Adrenal gland (tissue), 12 donors: ENCODE measurements around the gene OR51B5. TPM values are rescaled to one million over a fixed set of nuclear protein-coding genes. Genes with fewer than 3 reads are reported as not detected.

Source experiments
- DNase-seq, 7 donors: peaks; one replicate each; pipeline ENCODE4 v3.0.0-alpha.2; 2019 to 2020
- H3K27ac ChIP-seq, 5 donors: fragments of 200-600 bp; sonication (generic) in 4 of 5; 1 replicate in 3 of 5; 2 replicates in 2 of 5; pipeline versions ENCODE4 v1.5.1 to v1.8.0; 2016 to 2020; ENCODE audit warnings: mild to moderate bottlenecking in 1 of 5
- H3K27me3 ChIP-seq: fragments of 200-600 bp; 2 replicates; pipeline ENCODE4 v1.8.0; 2021
- H3K36me3 ChIP-seq, 2 donors: fragments of 200-600 bp; replicated peaks in 1 of 2; 1 replicate in 1 of 2; 2 replicates in 1 of 2; pipeline versions ENCODE4 v1.5.1 to v1.8.0; 2018 to 2022
- H3K4me1 ChIP-seq, 2 donors: fragments of 200-600 bp; replicated peaks in 1 of 2; 1 replicate in 1 of 2; 2 replicates in 1 of 2; pipeline versions ENCODE4 v1.5.1 to v1.8.0; 2018 to 2021
- H3K4me3 ChIP-seq, 4 donors: fragments of 200-600 bp; sonication (generic) in 3 of 4; one replicate each; pipeline ENCODE4 v1.5.1; 2016 to 2018
- H3K9me3 ChIP-seq, 3 donors: fragments of 200-600 bp; sonication (generic) in 1 of 3; replicated peaks in 1 of 3; 1 replicate in 2 of 3; 2 replicates in 1 of 3; pipeline versions ENCODE4 v1.5.1 to v1.8.0; 2016 to 2021
- POLR2A ChIP-seq, 2 donors: fragments of 450-650 bp; IDR thresholded peaks; one replicate each; pipeline ENCODE4 v1.6.1; 2017; ENCODE audit warnings: antibody characterized with exemption in 2 of 2, mild to moderate bottlenecking in 2 of 2, moderate library complexity in 1 of 2
- WGBS, 4 donors: extraction: QIAGEN DNeasy Blood & Tissue Kit in 2 of 4; methylation state at CpG; one replicate each; pipeline versions ENCODE4 v1.1.5 to v1.1.7; 2013 to 2017; 5-methylcytosine and 5-hydroxymethylcytosine counted together
- intact Hi-C, 2 donors: fragments of 100-400 bp; cut with DNase I; formaldehyde crosslinking; loops; one replicate each; pipeline versions ENCODE4 v1.14.1 to v1.15.0; 2022 to 2023
- polyA plus RNA-seq, 3 donors: library from polyadenylated mRNA; stranded (reverse); fragments of 200-250 nt in 2 of 3; fragments of 350-450 nt in 1 of 3; fragmentation: Illumina TruSeq in 1 of 3; extraction: RNeasy Lipid Tissue Mini Kit (QIAGEN cat#74804) in 1 of 3; gene quantifications; one replicate each; pipeline ENCODE4 v1.2.3, GENCODE V29; 2013 to 2014
- total RNA-seq, 9 donors: library from RNA; depleted of rRNA in 4 of 9; stranded (reverse); fragments of >200 nt in 4 of 9; fragments of 120-200 nt in 1 of 9; fragmentation: NEBNext Ultra II Directional in 1 of 9; extraction: Animal tissue kit (Norgen Biotek cat#: 25700) in 1 of 9; gene quantifications; one replicate each; pipeline versions ENCODE4 v1.1.0 to v1.2.4, GENCODE V29; 2013 to 2023
- TF ChIP-seq, protein P1 (sequence below), 6 experiments: fragments of 450-650 bp in 4 of 6; fragments of 200-600 bp in 2 of 6; sonication (generic) in 1 of 6; IDR thresholded peaks; 1 replicate in 5 of 6; 2 replicates in 1 of 6; pipeline versions ENCODE4 v1.5.1 to v1.8.0; 2016 to 2021; ENCODE audit warnings: antibody characterized with exemption in 6 of 6, mild to moderate bottlenecking in 2 of 6, moderate library complexity in 1 of 6
- donor health status: healthy with polysubstance abuse.
- donor health status: Bipolar disorder and iron deficiency.
- donor health status: DM: yes; HTN: yes; CAD: no.
- donor health status: DM: no; HTN: no; CAD: no.
- donor health status: DM: no; HTN: no; CAD: no.
- donor health status: DM: yes; HTN: yes; CAD: no.

The OR51B5 gene
- total and polyA plus RNA-seq, 12 donors = 0.16 to 2.9 (median 0.46) TPM; not detected in 4

GRCh38 chr11:5304046-5304445 lies 39.3 kb downstream of the OR51B5 start:
- Histone ChIP-seq H3K36me3 (no peaks in the 10 kb centered on the region), H3K9me3 (no peaks in the 10 kb centered on the region), H3K27me3 (no peaks in the 10 kb centered on the region), H3K4me1 (no peaks in the 10 kb centered on the region), H3K4me3 (no peak overlapping the region), H3K27ac (no peak overlapping the region)
- DNase-seq = no peak
- WGBS, 4 donors = 88 to 93% (median 90%) methylated on average over 1 of the region's 1 CpG
- intact Hi-C loops = no loop called here
- TF ChIP-seq POLR2A (IDR thresholded peaks at IDR 0.05) = no peak
- TF ChIP-seq, protein P1, sequence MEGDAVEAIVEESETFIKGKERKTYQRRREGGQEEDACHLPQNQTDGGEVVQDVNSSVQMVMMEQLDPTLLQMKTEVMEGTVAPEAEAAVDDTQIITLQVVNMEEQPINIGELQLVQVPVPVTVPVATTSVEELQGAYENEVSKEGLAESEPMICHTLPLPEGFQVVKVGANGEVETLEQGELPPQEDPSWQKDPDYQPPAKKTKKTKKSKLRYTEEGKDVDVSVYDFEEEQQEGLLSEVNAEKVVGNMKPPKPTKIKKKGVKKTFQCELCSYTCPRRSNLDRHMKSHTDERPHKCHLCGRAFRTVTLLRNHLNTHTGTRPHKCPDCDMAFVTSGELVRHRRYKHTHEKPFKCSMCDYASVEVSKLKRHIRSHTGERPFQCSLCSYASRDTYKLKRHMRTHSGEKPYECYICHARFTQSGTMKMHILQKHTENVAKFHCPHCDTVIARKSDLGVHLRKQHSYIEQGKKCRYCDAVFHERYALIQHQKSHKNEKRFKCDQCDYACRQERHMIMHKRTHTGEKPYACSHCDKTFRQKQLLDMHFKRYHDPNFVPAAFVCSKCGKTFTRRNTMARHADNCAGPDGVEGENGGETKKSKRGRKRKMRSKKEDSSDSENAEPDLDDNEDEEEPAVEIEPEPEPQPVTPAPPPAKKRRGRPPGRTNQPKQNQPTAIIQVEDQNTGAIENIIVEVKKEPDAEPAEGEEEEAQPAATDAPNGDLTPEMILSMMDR (IDR thresholded peaks at IDR 0.05) = no peak

GRCh38 chr11:5303626-5304025 lies 39.7 kb downstream of the OR51B5 start:
- no peaks in the 10 kb centered on the region for H3K27me3 ChIP-seq
- intact Hi-C loops = no loop called here
- H3K9me3 ChIP-seq = no peaks in the 10 kb centered on the region
- WGBS, 4 donors = 65 to 87% (median 71%) methylated on average over 5 of the region's 5 CpGs
- H3K4me1 ChIP-seq = no peaks in the 10 kb centered on the region
- DNase-seq = no peak
- no peaks in the 10 kb centered on the region for H3K36me3 ChIP-seq
- no peak overlapping the region for H3K4me3 ChIP-seq
- no peak overlapping the region for H3K27ac ChIP-seq
- no peak for TF ChIP-seq POLR2A (IDR thresholded peaks at IDR 0.05)
- TF ChIP-seq, protein P1 (IDR thresholded peaks at IDR 0.05) = no peak

GRCh38 chr11:5301846-5302245 lies 41.5 kb downstream of the OR51B5 start, which contains the start of gene OR51B4:
OR51B4 (minus strand) TSS chr11:5301946; CDS start chr11:5301946, 0 bp downstream.
- Histone ChIP-seq H3K27me3 (no peaks in the 10 kb centered on the region), H3K4me1 (no peaks in the 10 kb centered on the region), H3K36me3 (no peaks in the 10 kb centered on the region), H3K9me3 (no peaks in the 10 kb centered on the region), H3K4me3 (no peak within 1 kb of the TSS), H3K27ac (no peak within 1 kb of the TSS)
- DNase-seq = no peak
- TF ChIP-seq, protein P1 (IDR thresholded peaks at IDR 0.05) = no peak
- no peak for TF ChIP-seq POLR2A (IDR thresholded peaks at IDR 0.05)
- WGBS, 4 donors = 77 to 81% (median 79%) methylated on average over 2 of the region's 2 CpGs
- intact Hi-C loops = no loop called here

GRCh38 chr11:5300251-5300650 lies 43.1 kb downstream of the OR51B5 start:
- no peak for DNase-seq
- Histone ChIP-seq H3K36me3 (no peaks in the 10 kb centered on the region), H3K9me3 (no peaks in the 10 kb centered on the region), H3K27ac (no peak overlapping the region), H3K27me3 (no peaks in the 10 kb centered on the region), H3K4me3 (no peak overlapping the region), H3K4me1 (no peaks in the 10 kb centered on the region)
- no peak for TF ChIP-seq POLR2A (IDR thresholded peaks at IDR 0.05)
- TF ChIP-seq, protein P1 (IDR thresholded peaks at IDR 0.05) = no peak
- intact Hi-C loops = no loop called here
- 57 to 73% (median 66%) methylated on average over 3 of the region's 3 CpGs for WGBS, 4 donors
